ENCODE measurements around the gene SEPTIN8.
"Not testable (repeated sequence)": the region's sequence is repeated elsewhere in the genome, so short reads cannot be mapped to it uniquely, and the experiment has no call there.

SEPTIN8 gene

GRCh38 chr5:132812123-132812765 lies 35.2 kb upstream of the SEPTIN8 start:
- H3K4me3 ChIP-seq (ENCODE audit: low read length in 2 of 2): no peak overlapping the region
- H3K4me1 ChIP-seq (ENCODE audit: control insufficient read depth, insufficient read depth, low read length): peaks cover 12% of the 10 kb centered on the region
- no peak overlapping the region for H3K9ac ChIP-seq (ENCODE audit: low read length in 2 of 2)

GRCh38 chr5:132810605-132811004 lies 33.6 kb upstream of the SEPTIN8 start:
- Histone ChIP-seq H3K4me1 (ENCODE audit: control insufficient read depth, insufficient read depth, low read length) (peaks cover 12% of the 10 kb centered on the region), H3K9ac (ENCODE audit: low read length in 2 of 2) (no peak overlapping the region), H3K27me3 (ENCODE audit: control insufficient read depth in 1 of 2, insufficient read depth in 2 of 2, low read length in 2 of 2) (peaks cover 21 to 43% of the 10 kb centered on the region in 2 donors)

More at GRCh38 chr5:132812123-132812765, 35.2 kb upstream of the SEPTIN8 start:
- Histone ChIP-seq H3K27ac (ENCODE audit: low read length) (no peak overlapping the region), H3K27me3 (ENCODE audit: control insufficient read depth in 1 of 2, insufficient read depth in 2 of 2, low read length in 2 of 2) (peaks cover 20 to 43% of the 10 kb centered on the region in 2 donors), H3K36me3 (ENCODE audit: control insufficient read depth in 2 of 2, insufficient read depth in 2 of 2, low read length in 2 of 2) (no peaks in the 10 kb centered on the region), H3K9me3 (ENCODE audit: control insufficient read depth in 2 of 2, low read length in 2 of 2) (no peaks in the 10 kb centered on the region)

GRCh38 chr5:132808866-132809265 lies 31.8 kb upstream of the SEPTIN8 start:
- no peaks in the 10 kb centered on the region for H3K36me3 ChIP-seq (ENCODE audit: control insufficient read depth in 2 of 2, insufficient read depth in 2 of 2, low read length in 2 of 2)
- H3K9ac ChIP-seq (ENCODE audit: low read length in 2 of 2): no peak overlapping the region
- H3K27me3 ChIP-seq (ENCODE audit: control insufficient read depth in 1 of 2, insufficient read depth in 2 of 2, low read length in 2 of 2): peaks cover 18 to 30% of the 10 kb centered on the region in 2 donors
- H3K27ac ChIP-seq (ENCODE audit: low read length): no peak overlapping the region
- H3K4me1 ChIP-seq (ENCODE audit: control insufficient read depth, insufficient read depth, low read length): peaks cover 7% of the 10 kb centered on the region
- no peaks in the 10 kb centered on the region for H3K9me3 ChIP-seq (ENCODE audit: control insufficient read depth in 2 of 2, low read length in 2 of 2)
- H3K4me3 ChIP-seq (ENCODE audit: low read length in 2 of 2): no peak overlapping the region

More at GRCh38 chr5:132810605-132811004, 33.6 kb upstream of the SEPTIN8 start:
- no peaks in the 10 kb centered on the region for H3K36me3 ChIP-seq (ENCODE audit: control insufficient read depth in 2 of 2, insufficient read depth in 2 of 2, low read length in 2 of 2)
- H3K27ac ChIP-seq (ENCODE audit: low read length): no peak overlapping the region
- H3K4me3 ChIP-seq (ENCODE audit: low read length in 2 of 2): no peak overlapping the region
- H3K9me3 ChIP-seq (ENCODE audit: control insufficient read depth in 2 of 2, low read length in 2 of 2): no peaks in the 10 kb centered on the region

- peaks cover 18 to 26% of the 10 kb centered on the region in 2 donors for H3K27me3 ChIP-seq (ENCODE audit: control insufficient read depth in 1 of 2, insufficient read depth in 2 of 2, low read length in 2 of 2)
- H3K27ac ChIP-seq (ENCODE audit: low read length): no peak overlapping the region
- no peak overlapping the region for H3K9ac ChIP-seq (ENCODE audit: low read length in 2 of 2)
Measured at GRCh38 chr5:132808448-132808847, 31.4 kb upstream of the SEPTIN8 start.

DNA sequence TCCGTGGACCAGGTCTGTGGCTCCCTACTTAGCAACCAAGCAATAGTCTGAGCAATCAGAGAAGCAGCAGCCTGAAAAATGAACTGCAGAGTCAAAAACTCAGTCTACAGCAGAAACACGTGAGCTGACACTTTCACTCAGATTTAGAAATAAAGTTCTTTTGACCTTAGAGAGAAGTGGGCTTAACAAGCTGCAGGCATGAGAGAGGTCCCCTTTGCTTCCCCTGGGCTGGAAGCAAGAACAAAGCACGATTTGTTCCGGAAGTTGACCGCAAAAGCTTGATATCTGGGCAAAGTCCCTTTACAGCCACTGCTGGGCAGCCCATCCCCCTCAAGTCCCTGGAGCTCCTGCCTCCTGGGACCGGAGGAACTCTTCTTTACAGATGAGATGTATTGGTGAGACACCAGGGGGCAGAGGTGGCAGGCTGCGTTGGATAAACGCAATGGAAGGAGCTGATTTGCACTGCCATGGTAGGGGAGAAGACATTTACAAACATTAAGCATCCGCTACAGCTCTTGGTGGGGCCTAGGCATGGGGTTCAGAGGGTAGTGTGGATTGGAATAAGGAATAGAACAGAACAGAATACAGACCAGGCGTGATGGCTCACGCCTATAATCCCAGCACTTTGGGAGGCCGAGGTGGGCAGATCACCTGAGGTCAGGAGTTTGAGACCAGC lies 30.3 kb upstream of the SEPTIN8 start:
- Histone ChIP-seq H3K9ac (ENCODE audit: low read length in 2 of 2) (no peak overlapping the region), H3K4me3 (ENCODE audit: low read length in 2 of 2) (no peak overlapping the region), H3K27me3 (ENCODE audit: control insufficient read depth in 1 of 2, insufficient read depth in 2 of 2, low read length in 2 of 2) (peaks cover 15 to 16% of the 10 kb centered on the region in 2 donors), H3K27ac (ENCODE audit: low read length) (no peak overlapping the region), H3K9me3 (ENCODE audit: control insufficient read depth in 2 of 2, low read length in 2 of 2) (no peaks in the 10 kb centered on the region), H3K36me3 (ENCODE audit: control insufficient read depth in 2 of 2, insufficient read depth in 2 of 2, low read length in 2 of 2) (no peaks in the 10 kb centered on the region), H3K4me1 (ENCODE audit: control insufficient read depth, insufficient read depth, low read length) (no peaks in the 10 kb centered on the region)

More at GRCh38 chr5:132808448-132808847, 31.4 kb upstream of the SEPTIN8 start:
- Histone ChIP-seq H3K9me3 (ENCODE audit: control insufficient read depth in 2 of 2, low read length in 2 of 2) (no peaks in the 10 kb centered on the region), H3K4me1 (ENCODE audit: control insufficient read depth, insufficient read depth, low read length) (peaks cover 3% of the 10 kb centered on the region), H3K4me3 (ENCODE audit: low read length in 2 of 2) (no peak overlapping the region), H3K36me3 (ENCODE audit: control insufficient read depth in 2 of 2, insufficient read depth in 2 of 2, low read length in 2 of 2) (no peaks in the 10 kb centered on the region)

- H3K27ac ChIP-seq (ENCODE audit: low read length); H3K9me3 ChIP-seq (ENCODE audit: control insufficient read depth in 2 of 2, low read length in 2 of 2); H3K4me1 ChIP-seq (ENCODE audit: control insufficient read depth, insufficient read depth, low read length); H3K4me3 ChIP-seq (ENCODE audit: low read length in 2 of 2); H3K9ac ChIP-seq (ENCODE audit: low read length in 2 of 2); H3K36me3 ChIP-seq (ENCODE audit: control insufficient read depth in 2 of 2, insufficient read depth in 2 of 2, low read length in 2 of 2): not testable (repeated sequence)
- peaks cover 13% of the 10 kb centered on the region in 2 donors for H3K27me3 ChIP-seq (ENCODE audit: control insufficient read depth in 1 of 2, insufficient read depth in 2 of 2, low read length in 2 of 2)
Measured at GRCh38 chr5:132806804-132807162, 29.7 kb upstream of the SEPTIN8 start.

DNA sequence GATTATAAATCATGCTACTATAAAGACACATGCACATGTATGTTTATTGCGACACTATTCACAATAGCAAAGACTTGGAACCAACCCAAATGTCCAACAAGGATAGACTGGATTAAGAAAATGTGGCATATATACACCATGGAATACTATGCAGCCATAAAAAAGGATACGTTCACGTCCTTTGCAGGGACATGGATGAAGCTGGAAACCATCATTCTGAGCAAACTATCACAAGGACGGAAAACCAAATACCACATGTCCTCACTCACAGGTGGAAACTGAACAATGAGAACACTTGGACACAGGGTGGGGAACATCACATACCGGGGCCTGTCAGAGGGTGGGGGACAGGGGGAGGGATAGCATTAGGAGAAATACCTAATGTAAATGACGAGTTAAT lies 28.8 kb upstream of the SEPTIN8 start:
- not testable (repeated sequence) for H3K36me3 ChIP-seq (ENCODE audit: control insufficient read depth in 2 of 2, insufficient read depth in 2 of 2, low read length in 2 of 2); H3K9me3 ChIP-seq (ENCODE audit: control insufficient read depth in 2 of 2, low read length in 2 of 2); H3K27ac ChIP-seq (ENCODE audit: low read length); H3K9ac ChIP-seq (ENCODE audit: low read length in 2 of 2); H3K4me3 ChIP-seq (ENCODE audit: low read length in 2 of 2); H3K4me1 ChIP-seq (ENCODE audit: control insufficient read depth, insufficient read depth, low read length)
- H3K27me3 ChIP-seq (ENCODE audit: control insufficient read depth in 1 of 2, insufficient read depth in 2 of 2, low read length in 2 of 2): peaks cover 4 to 12% of the 10 kb centered on the region in 2 donors

GRCh38 chr5:132804219-132804618 lies 27.2 kb upstream of the SEPTIN8 start:
- H3K4me3 ChIP-seq (ENCODE audit: low read length in 2 of 2); H3K9ac ChIP-seq (ENCODE audit: low read length in 2 of 2); H3K4me1 ChIP-seq (ENCODE audit: control insufficient read depth, insufficient read depth, low read length); H3K9me3 ChIP-seq (ENCODE audit: control insufficient read depth in 2 of 2, low read length in 2 of 2); H3K27ac ChIP-seq (ENCODE audit: low read length); H3K36me3 ChIP-seq (ENCODE audit: control insufficient read depth in 2 of 2, insufficient read depth in 2 of 2, low read length in 2 of 2): not testable (repeated sequence)
- peaks cover 4 to 10% of the 10 kb centered on the region in 2 donors for H3K27me3 ChIP-seq (ENCODE audit: control insufficient read depth in 1 of 2, insufficient read depth in 2 of 2, low read length in 2 of 2)

GRCh38 chr5:132802685-132803066 lies 25.6 kb upstream of the SEPTIN8 start:
- not testable (repeated sequence) for H3K36me3 ChIP-seq (ENCODE audit: control insufficient read depth in 2 of 2, insufficient read depth in 2 of 2, low read length in 2 of 2); H3K27ac ChIP-seq (ENCODE audit: low read length); H3K9me3 ChIP-seq (ENCODE audit: control insufficient read depth in 2 of 2, low read length in 2 of 2); H3K4me1 ChIP-seq (ENCODE audit: control insufficient read depth, insufficient read depth, low read length); H3K4me3 ChIP-seq (ENCODE audit: low read length in 2 of 2); H3K9ac ChIP-seq (ENCODE audit: low read length in 2 of 2)
- H3K27me3 ChIP-seq (ENCODE audit: control insufficient read depth in 1 of 2, insufficient read depth in 2 of 2, low read length in 2 of 2): peaks cover 4 to 10% of the 10 kb centered on the region in 2 donors

DNA sequence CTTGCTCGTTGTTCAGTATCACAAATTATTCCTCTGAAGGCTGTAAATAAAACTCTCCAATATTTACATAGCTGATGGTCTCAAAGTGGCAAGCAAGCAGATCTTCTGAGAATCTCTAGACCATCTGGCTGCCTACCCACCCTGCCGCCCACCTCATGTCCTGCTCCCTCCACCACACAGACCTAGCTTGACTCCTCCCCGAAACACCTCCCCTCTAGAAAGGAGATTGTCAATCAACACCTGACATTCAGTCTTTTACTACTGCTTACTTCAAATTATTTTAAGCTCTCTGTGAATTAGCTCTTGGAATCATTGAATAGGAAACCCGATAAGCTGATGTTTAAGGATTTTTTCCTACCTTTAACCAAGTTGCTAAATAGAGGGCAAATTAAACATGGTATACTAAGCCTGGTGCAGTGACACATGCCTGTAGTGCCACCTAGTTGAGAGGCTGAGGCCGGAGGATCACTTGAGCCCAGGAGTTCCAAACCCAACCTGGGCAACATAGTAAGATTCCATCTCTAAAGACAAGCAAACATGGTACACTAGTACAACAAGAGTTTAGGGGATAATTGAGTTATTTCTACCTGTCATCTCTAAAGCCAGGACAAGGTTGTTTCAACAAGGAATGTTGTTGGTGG lies 25.1 kb upstream of the SEPTIN8 start:
- Histone ChIP-seq H3K9ac (ENCODE audit: low read length in 2 of 2) (no peak overlapping the region), H3K4me3 (ENCODE audit: low read length in 2 of 2) (no peak overlapping the region), H3K9me3 (ENCODE audit: control insufficient read depth in 2 of 2, low read length in 2 of 2) (no peaks in the 10 kb centered on the region), H3K27me3 (ENCODE audit: control insufficient read depth in 1 of 2, insufficient read depth in 2 of 2, low read length in 2 of 2) (peaks cover 4 to 7% of the 10 kb centered on the region in 2 donors), H3K27ac (ENCODE audit: low read length) (no peak overlapping the region), H3K36me3 (ENCODE audit: control insufficient read depth in 2 of 2, insufficient read depth in 2 of 2, low read length in 2 of 2) (no peaks in the 10 kb centered on the region), H3K4me1 (ENCODE audit: control insufficient read depth, insufficient read depth, low read length) (no peaks in the 10 kb centered on the region)

GRCh38 chr5:132800545-132800944 lies 23.5 kb upstream of the SEPTIN8 start:
- no peak overlapping the region for H3K9ac ChIP-seq (ENCODE audit: low read length in 2 of 2)
- H3K4me1 ChIP-seq (ENCODE audit: control insufficient read depth, insufficient read depth, low read length): no peaks in the 10 kb centered on the region
- H3K9me3 ChIP-seq (ENCODE audit: control insufficient read depth in 2 of 2, low read length in 2 of 2): no peaks in the 10 kb centered on the region
- peaks cover 4 to 7% of the 10 kb centered on the region in 2 donors for H3K27me3 ChIP-seq (ENCODE audit: control insufficient read depth in 1 of 2, insufficient read depth in 2 of 2, low read length in 2 of 2)
- no peak overlapping the region for H3K27ac ChIP-seq (ENCODE audit: low read length)
- no peak overlapping the region for H3K4me3 ChIP-seq (ENCODE audit: low read length in 2 of 2)
- no peaks in the 10 kb centered on the region for H3K36me3 ChIP-seq (ENCODE audit: control insufficient read depth in 2 of 2, insufficient read depth in 2 of 2, low read length in 2 of 2)
